DOHH2 (cell line): ENCODE data around the gene OR8A1.

ENCODE experiments used
- H3F3A ChIP-seq: fragments of 200-600 bp; sonication (generic), shearing (Covaris generic); 2 replicates; pipeline ENCODE4 v1.6.0; 2016; ENCODE audit warnings: antibody characterized with exemption, mild to moderate bottlenecking; ENCODE audit not compliant: control insufficient read depth, insufficient read depth
- H3K27ac ChIP-seq: fragments of 200-600 bp; sonication (generic); 2 replicates; pipeline ENCODE4 v1.5.1; 2014; ENCODE audit warnings: low read depth, mild to moderate bottlenecking, low read length, moderate library complexity
- H3K27me3 ChIP-seq: fragments of 200-600 bp; sonication (generic); 2 replicates; pipeline ENCODE4 v1.6.1; 2014; ENCODE audit warnings: mild to moderate bottlenecking, low read length, mixed read lengths; ENCODE audit not compliant: control insufficient read depth
- H3K36me3 ChIP-seq: fragments of 200-600 bp; sonication (generic); 2 replicates; pipeline ENCODE4 v1.6.1; 2014; ENCODE audit warnings: mild to moderate bottlenecking, low read length, moderate library complexity, mixed read lengths; ENCODE audit not compliant: control insufficient read depth
- H3K4me1 ChIP-seq: fragments of 200-600 bp; sonication (generic); 2 replicates; pipeline ENCODE4 v1.6.1; 2014; ENCODE audit warnings: mild to moderate bottlenecking, low read length, mixed read lengths; ENCODE audit not compliant: control insufficient read depth
- H3K4me2 ChIP-seq: fragments of 200-600 bp; sonication (generic); 2 replicates; pipeline ENCODE4 v1.6.0; 2014; ENCODE audit warnings: mild to moderate bottlenecking, low read length, moderate library complexity
- H3K4me3 ChIP-seq: fragments of 200-600 bp; sonication (generic); 2 replicates; pipeline ENCODE4 v1.5.1; 2014; ENCODE audit warnings: mild to moderate bottlenecking, low read length, mixed read lengths
- H3K79me2 ChIP-seq: fragments of 200-600 bp; sonication (generic); 2 replicates; pipeline ENCODE4 v1.6.1; 2014; ENCODE audit warnings: mild to moderate bottlenecking, low read length, mixed read lengths; ENCODE audit not compliant: control insufficient read depth
- H3K9me2 ChIP-seq: fragments of 200-600 bp; sonication (generic); replicated peaks from 2 replicates; pipeline ENCODE4 v1.6.1; 2014; ENCODE audit warnings: mild to moderate bottlenecking, low read length, mixed read lengths; ENCODE audit not compliant: control insufficient read depth
- H3K9me3 ChIP-seq: fragments of 200-600 bp; sonication (generic); 2 replicates; pipeline ENCODE4 v1.6.1; 2014; ENCODE audit warnings: antibody characterized with exemption, low read length, mixed read lengths; ENCODE audit not compliant: control insufficient read depth, insufficient read depth
- H4K20me1 ChIP-seq: fragments of 200-600 bp; sonication (generic); 2 replicates; pipeline ENCODE4 v1.6.0; 2014; ENCODE audit warnings: low read depth, mild to moderate bottlenecking, antibody characterized with exemption, low read length, moderate library complexity; ENCODE audit not compliant: control insufficient read depth, insufficient read depth
- CTCF ChIP-seq: fragments of 200-600 bp; sonication (generic); IDR thresholded peaks from one replicate; pipeline ENCODE4 v1.5.1; 2014; ENCODE audit warnings: antibody characterized with exemption, mild to moderate bottlenecking, low read depth, low read length; ENCODE audit not compliant: poor library complexity, severe bottlenecking
- EZH2phosphoT487 ChIP-seq: fragments of 200-600 bp; sonication (generic); IDR thresholded peaks from 2 replicates; pipeline ENCODE4 v1.6.1; 2017; ENCODE audit warnings: borderline replicate concordance, mild to moderate bottlenecking, antibody characterized with exemption, low read length, moderate library complexity, mixed read lengths

The OR8A1 gene

GRCh38 chr11:124605719-124606118, 35.9 kb downstream of the OR8A1 start:
- Histone ChIP-seq H3K4me3 (no peak overlapping the region), H3K9me3 (no peaks in the 10 kb centered on the region)

GRCh38 chr11:124608147-124608546, 38.4 kb downstream of the OR8A1 start:
- Histone ChIP-seq H3K36me3 (no peaks in the 10 kb centered on the region), H3K4me3 (no peak overlapping the region), H3K79me2 (no peaks in the 10 kb centered on the region), H3K4me2 (no peak overlapping the region), H3K27ac (no peak overlapping the region), H3F3A (no peaks in the 10 kb centered on the region), H3K9me2 (no peaks in the 10 kb centered on the region), H3K4me1 (no peaks in the 10 kb centered on the region), H3K9me3 (no peaks in the 10 kb centered on the region), H3K27me3 (peaks cover 4% of the 10 kb centered on the region; the same call in 1 of the 2 replicates), H4K20me1 (no peaks in the 10 kb centered on the region)
- TF ChIP-seq EZH2phosphoT487 (no peak), CTCF (no peak)

More at GRCh38 chr11:124605719-124606118, 35.9 kb downstream of the OR8A1 start:
- H3K27me3 ChIP-seq = 0 out of 2 replicates have a peak, but pooled peaks cover 2% of the 10 kb centered on the region
- H3K79me2 ChIP-seq = no peaks in the 10 kb centered on the region
- no peaks in the 10 kb centered on the region for H3F3A ChIP-seq
- H3K4me1 ChIP-seq = no peaks in the 10 kb centered on the region
- H3K27ac ChIP-seq = no peak overlapping the region
- TF ChIP-seq EZH2phosphoT487 (no peak), CTCF (no peak)
- no peaks in the 10 kb centered on the region for H3K36me3 ChIP-seq
- H3K4me2 ChIP-seq = no peak overlapping the region
- no peaks in the 10 kb centered on the region for H3K9me2 ChIP-seq
- H4K20me1 ChIP-seq = no peaks in the 10 kb centered on the region

- H3K4me2 ChIP-seq = no peak overlapping the region
- no peak overlapping the region for H3K4me3 ChIP-seq
- no peaks in the 10 kb centered on the region for H3K9me2 ChIP-seq
- peaks cover 3% of the 10 kb centered on the region; the same call in 1 of the 2 replicates for H3K27me3 ChIP-seq
- no peaks in the 10 kb centered on the region for H4K20me1 ChIP-seq
- no peaks in the 10 kb centered on the region for H3K79me2 ChIP-seq
- H3K9me3 ChIP-seq = no peaks in the 10 kb centered on the region
- TF ChIP-seq EZH2phosphoT487 = no peak
- no peak for TF ChIP-seq CTCF
- H3F3A ChIP-seq = no peaks in the 10 kb centered on the region
- no peak overlapping the region for H3K27ac ChIP-seq
- H3K36me3 ChIP-seq = no peaks in the 10 kb centered on the region
- no peaks in the 10 kb centered on the region for H3K4me1 ChIP-seq
Observed at GRCh38 chr11:124610295-124610694, 40.5 kb downstream of the OR8A1 start.
